ENCODE results near the gene LRFN4. TPM values are rescaled to one million over a fixed set of nuclear protein-coding genes. Genes with fewer than 3 reads are reported as not detected.

Gene LRFN4
- total and polyA plus RNA-seq, 10 of the 15 experiments (the other 5 are each of a cell fraction or from before 2014, with no cell fraction given), result 0.03 to 43.8 (median 4.9) TPM

DNA sequence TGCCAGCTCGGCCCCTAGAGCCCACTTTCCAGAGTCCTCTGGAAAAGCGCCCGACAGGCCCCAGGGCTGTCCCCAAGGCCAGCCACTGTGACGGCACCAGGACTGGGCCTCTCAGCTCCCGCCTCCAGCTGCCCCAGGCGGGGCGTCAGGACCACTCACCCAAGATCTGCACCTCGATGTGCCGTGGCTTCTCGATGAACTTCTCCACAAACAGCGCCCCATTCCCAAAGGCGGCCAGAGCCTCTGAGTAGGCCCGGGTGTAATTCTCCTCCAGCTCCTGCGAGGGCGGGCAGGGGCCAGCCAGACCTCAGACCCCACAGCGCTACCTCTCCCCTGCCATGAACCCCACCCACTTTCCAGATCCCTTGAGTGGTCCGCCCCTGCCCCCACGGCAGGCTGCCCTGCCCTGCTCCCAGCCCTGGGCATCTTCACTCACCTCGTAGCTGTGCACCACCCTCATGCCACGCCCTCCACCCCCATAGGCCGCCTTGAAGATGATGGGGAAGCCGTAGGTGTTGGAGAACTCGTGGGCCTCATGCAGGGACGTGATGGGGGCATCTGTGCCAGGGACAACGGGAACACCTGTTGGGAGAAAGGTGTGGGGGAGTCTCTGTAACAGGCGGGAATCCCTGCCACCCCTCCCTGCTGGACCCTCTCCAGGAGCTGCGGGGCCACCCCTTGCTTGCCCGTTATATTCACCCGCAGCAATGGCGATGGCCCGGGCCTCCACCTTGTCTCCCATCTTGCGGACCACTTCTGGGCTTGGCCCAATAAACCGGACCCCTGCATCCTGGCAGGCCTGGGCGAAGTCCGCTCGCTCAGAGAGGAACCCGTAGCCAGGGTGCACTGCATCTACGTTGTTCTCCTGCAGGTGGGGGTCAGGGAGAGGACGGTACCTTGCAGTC lies 14.0 kb downstream of the LRFN4 start (continued):
- TF ChIP-seq, protein P1, sequence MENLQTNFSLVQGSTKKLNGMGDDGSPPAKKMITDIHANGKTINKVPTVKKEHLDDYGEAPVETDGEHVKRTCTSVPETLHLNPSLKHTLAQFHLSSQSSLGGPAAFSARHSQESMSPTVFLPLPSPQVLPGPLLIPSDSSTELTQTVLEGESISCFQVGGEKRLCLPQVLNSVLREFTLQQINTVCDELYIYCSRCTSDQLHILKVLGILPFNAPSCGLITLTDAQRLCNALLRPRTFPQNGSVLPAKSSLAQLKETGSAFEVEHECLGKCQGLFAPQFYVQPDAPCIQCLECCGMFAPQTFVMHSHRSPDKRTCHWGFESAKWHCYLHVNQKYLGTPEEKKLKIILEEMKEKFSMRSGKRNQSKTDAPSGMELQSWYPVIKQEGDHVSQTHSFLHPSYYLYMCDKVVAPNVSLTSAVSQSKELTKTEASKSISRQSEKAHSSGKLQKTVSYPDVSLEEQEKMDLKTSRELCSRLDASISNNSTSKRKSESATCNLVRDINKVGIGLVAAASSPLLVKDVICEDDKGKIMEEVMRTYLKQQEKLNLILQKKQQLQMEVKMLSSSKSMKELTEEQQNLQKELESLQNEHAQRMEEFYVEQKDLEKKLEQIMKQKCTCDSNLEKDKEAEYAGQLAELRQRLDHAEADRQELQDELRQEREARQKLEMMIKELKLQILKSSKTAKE (IDR thresholded peaks at IDR 0.05; ENCODE audit: low read depth, poor library complexity, severe bottlenecking), result no peak

DNA sequence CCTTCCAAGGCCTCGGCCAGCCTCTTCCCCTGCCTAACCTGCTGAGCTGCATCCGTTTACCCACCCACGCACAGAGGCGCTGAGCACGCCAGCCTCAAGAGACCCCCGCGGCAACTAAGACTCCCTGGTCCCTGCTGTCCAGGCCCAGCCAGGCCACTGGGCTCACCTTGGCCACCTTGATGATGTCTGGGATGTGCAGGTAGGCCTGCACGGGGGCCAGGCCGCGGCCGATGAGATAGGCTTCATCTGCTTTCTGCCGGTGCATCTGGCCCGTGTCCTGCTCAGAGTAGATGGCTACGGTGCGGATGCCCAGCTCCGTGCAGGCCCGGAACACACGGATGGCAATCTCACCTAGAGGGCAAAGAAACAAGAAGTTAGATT lies 14.6 kb downstream of the LRFN4 start:
- Histone ChIP-seq H3K79me2 (ENCODE audit: control insufficient read depth, insufficient read depth, low read length) (no peaks in the 10 kb centered on the region), H4K20me1 (ENCODE audit: control insufficient read depth, insufficient read depth) (no peaks in the 10 kb centered on the region), H3K9ac (ENCODE audit: control insufficient read depth, insufficient read depth, low read length) (no peak overlapping the region), H3K4me3 (no peak overlapping the region), H3K36me3 (ENCODE audit: control insufficient read depth in 2 of 2, insufficient read depth in 2 of 2, low read length in 1 of 2) (no peaks in the 10 kb centered on the region), H3K9me3 (replicated peaks; ENCODE audit: control insufficient read depth, insufficient read depth, low read length) (no peaks in the 10 kb centered on the region), H3K27me3 (replicated peaks in 1 of 2; ENCODE audit: control insufficient read depth in 2 of 2, insufficient read depth in 2 of 2, low read length in 1 of 2) (no peaks in the 10 kb centered on the region), H3K4me1 (ENCODE audit: control insufficient read depth, insufficient read depth, low read length) (peaks cover 11% of the 10 kb centered on the region), H3K4me2 (ENCODE audit: control insufficient read depth, insufficient read depth) (no peak overlapping the region), H3K27ac (ENCODE audit: control insufficient read depth, insufficient read depth) (no peak overlapping the region), H2AFZ (ENCODE audit: control insufficient read depth, low read depth, low read length) (no peak overlapping the region)
- ChIA-PET CTCF (no interaction called here), SMC1A (ENCODE audit: uncharacterized antibody, unreplicated experiment) (no interaction called here), RAD21 (ENCODE audit: unreplicated experiment) (no interaction called here), POLR2A (no interaction called here)
- BruUV-seq (replicated peaks), result no TSS peak
- no peak for TF ChIP-seq KAT2A (conservative IDR thresholded peaks at IDR 0.05; ENCODE audit: control insufficient read depth, low read depth, low read length)
- TF ChIP-seq, protein P2, sequence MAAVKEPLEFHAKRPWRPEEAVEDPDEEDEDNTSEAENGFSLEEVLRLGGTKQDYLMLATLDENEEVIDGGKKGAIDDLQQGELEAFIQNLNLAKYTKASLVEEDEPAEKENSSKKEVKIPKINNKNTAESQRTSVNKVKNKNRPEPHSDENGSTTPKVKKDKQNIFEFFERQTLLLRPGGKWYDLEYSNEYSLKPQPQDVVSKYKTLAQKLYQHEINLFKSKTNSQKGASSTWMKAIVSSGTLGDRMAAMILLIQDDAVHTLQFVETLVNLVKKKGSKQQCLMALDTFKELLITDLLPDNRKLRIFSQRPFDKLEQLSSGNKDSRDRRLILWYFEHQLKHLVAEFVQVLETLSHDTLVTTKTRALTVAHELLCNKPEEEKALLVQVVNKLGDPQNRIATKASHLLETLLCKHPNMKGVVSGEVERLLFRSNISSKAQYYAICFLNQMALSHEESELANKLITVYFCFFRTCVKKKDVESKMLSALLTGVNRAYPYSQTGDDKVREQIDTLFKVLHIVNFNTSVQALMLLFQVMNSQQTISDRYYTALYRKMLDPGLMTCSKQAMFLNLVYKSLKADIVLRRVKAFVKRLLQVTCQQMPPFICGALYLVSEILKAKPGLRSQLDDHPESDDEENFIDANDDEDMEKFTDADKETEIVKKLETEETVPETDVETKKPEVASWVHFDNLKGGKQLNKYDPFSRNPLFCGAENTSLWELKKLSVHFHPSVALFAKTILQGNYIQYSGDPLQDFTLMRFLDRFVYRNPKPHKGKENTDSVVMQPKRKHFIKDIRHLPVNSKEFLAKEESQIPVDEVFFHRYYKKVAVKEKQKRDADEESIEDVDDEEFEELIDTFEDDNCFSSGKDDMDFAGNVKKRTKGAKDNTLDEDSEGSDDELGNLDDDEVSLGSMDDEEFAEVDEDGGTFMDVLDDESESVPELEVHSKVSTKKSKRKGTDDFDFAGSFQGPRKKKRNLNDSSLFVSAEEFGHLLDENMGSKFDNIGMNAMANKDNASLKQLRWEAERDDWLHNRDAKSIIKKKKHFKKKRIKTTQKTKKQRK (IDR thresholded peaks at IDR 0.05; ENCODE audit: low read depth, low read length), result no peak
- TF ChIP-seq SIN3A (IDR thresholded peaks at IDR 0.05; ENCODE audit: low read depth, low read length), result no peak
- 77% methylated on average over 18 of the region's 18 CpGs for WGBS (ENCODE audit: insufficient coverage, insufficient replicate concordance, low lambda C conversion rate, missing lambda C conversion rate)
- intact Hi-C loops (cut with micrococcal nuclease; ENCODE audit: unreplicated experiment), result no loop called here
- in situ Hi-C loops (cut with MboI), result no loop called here
- FAIRE-seq (no peak), ATAC-seq (no peak), DNase-seq (ENCODE audit: low read depth, low spot score) (no peak)
